GM21390 (cell line): ENCODE results near the gene L3MBTL3.
A peak's percentile ranks its signal among the peaks of the same experiment; 100 is the strongest.

Source experiments
- ATAC-seq: cut with Tn5 transposase; IDR thresholded peaks from one replicate; pipeline ENCODE4 v1.9.1; 2021; ENCODE audit not compliant: unreplicated experiment

L3MBTL3 gene

DNA sequence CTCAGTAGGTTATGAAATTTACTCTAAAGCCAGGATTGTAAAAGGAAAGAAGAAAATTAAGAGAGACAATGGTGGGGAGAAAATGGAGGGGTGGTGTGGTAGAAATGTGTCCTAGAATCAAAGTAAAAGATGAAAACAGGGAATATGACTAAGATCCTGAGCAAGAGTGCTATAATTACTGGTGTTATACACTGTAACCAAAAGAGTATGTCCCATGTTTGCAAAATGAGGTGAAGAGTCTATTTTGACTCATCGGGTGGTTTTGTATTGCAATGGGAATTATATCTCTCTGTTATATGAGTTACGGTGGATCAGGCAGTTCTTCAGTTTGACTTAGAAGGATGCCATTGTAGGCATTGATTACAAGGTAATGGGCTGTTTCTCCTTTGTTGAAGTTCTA, 8.5 kb downstream of the L3MBTL3 start:
- ATAC-seq = no peak

DNA sequence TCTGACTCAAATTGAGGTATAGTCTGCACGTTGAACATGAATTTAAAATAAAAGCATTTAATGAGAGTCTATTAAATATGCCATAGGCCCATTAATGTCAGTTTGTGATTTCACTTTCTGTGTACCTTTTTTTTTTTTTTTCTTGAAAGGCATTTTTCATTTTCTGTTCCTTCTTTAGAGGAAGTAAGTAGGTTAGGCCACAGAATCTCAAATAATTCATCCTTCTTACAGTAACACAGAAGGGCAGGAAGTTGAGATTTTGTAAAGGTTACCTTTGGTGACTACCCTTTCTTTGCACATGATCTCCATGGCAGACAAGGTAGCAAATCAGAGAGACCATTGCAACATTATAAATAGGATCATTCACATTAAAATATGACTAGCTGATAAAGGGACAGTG, 9.6 kb downstream of the L3MBTL3 start:
- peak; percentile 86 for ATAC-seq

GRCh38 chr6:130029163-130029562, 10.8 kb downstream of the L3MBTL3 start:
- ATAC-seq = no peak

- ATAC-seq = no peak
These were observed 14.5 kb downstream of the L3MBTL3 start for GRCh38 chr6:130032758-130033340.

GRCh38 chr6:130033949-130034348, 15.6 kb downstream of the L3MBTL3 start:
- ATAC-seq = no peak

DNA sequence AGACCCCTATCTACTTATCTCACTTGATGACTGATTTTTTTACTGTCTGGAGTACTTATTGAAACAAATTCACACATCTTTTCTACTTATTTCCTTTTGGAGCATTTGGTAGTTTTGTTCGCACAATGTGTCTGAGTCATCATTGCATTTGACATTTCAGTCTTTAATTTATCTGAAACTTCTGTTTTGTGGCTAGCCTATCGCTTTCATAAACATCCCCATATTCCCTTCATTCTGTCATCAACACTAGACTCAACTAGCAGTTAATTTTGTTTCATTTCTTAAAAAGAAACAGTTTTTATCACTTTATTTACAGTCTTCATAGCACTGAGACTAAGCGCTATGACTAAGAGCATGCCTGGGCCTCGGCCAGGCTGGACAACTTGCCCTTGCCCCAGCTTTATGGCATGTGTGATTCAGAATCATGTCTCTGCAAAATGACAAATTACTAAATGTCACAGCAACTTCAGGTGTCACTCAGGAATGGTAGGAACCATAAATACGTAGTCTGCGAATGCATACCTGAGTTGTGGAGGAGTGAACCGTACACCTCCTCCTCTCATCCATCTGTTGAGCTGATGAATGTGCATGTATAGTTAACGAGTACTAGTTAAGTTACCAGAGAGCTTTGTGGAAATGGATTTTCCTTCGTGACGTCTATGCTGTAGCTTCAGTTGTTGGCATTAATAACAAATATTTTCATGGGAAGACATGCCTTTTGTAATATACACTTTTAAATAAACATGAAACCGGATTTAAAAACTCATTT, 16.2 kb downstream of the L3MBTL3 start:
- no peak for ATAC-seq

GRCh38 chr6:130035211-130035610, 16.8 kb downstream of the L3MBTL3 start:
- no peak for ATAC-seq

DNA sequence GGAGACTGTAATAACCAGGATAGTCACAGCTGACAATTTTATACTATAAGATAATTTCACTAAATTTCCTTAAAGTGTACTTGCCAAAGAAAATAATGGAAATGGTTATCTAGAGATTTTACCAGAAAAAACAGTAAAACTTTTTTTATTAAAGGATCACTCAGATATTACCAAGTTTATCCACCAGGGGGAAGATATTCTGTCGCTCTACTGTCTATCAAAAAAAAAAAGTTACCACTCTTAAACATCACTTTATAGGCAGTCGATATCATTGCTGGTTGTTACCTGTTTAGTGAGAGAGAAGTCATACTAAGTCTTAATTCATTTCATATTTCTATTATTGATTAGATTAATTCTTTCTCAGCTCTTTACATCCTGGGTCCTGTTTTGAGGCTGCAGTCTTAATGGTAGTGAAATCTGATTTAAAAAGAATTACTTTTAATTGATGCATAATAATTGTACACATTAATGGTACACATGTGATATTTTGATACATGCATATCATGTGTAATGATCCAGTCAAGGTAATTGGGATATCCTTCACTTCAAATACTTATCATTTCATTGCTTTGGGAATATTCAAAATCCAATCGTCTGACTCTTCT, 18.9 kb downstream of the L3MBTL3 start:
- no peak for ATAC-seq

DNA sequence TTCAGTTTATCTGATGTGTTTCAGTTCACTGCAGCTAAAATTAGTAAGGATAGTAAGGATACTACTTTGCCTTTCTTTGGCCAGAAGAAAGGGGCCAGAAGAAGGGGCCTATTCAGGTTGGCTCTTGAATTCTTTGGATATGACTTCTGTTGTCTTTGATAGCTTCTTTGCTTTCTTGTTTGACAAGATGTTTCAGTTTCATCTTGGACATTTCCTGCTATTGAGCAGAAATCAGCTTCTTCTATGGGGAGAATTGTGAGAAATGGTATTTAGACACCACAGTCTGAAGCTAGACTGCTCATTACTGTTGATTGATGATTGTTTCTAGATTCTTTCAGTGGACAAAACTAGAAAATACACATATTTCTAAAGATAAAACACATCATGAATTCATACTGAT, 23.2 kb downstream of the L3MBTL3 start:
- ATAC-seq = peak; percentile 77

- ATAC-seq = no peak
These were observed 25.0 kb downstream of the L3MBTL3 start for GRCh38 chr6:130043344-130043743.

DNA sequence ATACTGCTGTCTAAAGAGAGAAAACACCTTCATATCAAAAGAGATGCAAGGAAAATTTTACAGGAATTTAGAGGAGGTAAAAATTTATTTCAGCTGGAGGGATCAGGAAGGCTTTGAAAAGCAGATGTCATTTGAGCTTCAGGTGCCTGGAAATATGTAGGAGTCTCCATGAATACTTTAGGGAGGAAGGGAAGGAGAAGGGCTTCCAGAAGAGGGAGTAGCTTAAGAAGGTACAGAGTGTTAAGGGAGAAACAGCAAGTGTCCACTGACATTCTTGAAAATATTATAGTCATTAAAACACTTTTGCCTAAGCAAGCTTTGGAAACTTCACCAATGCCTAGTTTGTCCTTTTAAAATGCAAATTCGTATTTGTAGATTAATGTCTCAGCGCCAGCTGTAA, 27.2 kb downstream of the L3MBTL3 start:
- no peak for ATAC-seq

DNA sequence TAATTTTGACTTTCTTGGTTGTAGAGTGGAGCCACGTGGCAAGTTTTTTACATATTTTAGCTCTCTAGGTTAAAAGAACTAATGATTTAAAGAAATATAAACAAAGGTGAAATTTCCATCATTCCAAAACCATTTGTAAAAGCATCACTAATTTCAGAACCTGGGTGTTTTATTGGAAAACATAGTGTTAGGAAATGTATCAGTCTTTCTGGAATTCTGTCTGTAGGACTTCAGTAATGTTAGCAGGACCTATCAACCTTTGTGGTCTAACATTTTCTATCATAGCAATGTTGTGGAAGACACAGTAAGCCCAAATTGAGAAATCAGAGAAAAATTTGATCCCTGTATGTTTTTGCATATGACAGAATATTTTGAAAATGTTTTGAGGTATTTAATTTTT, 28.3 kb downstream of the L3MBTL3 start:
- ATAC-seq = no peak

DNA sequence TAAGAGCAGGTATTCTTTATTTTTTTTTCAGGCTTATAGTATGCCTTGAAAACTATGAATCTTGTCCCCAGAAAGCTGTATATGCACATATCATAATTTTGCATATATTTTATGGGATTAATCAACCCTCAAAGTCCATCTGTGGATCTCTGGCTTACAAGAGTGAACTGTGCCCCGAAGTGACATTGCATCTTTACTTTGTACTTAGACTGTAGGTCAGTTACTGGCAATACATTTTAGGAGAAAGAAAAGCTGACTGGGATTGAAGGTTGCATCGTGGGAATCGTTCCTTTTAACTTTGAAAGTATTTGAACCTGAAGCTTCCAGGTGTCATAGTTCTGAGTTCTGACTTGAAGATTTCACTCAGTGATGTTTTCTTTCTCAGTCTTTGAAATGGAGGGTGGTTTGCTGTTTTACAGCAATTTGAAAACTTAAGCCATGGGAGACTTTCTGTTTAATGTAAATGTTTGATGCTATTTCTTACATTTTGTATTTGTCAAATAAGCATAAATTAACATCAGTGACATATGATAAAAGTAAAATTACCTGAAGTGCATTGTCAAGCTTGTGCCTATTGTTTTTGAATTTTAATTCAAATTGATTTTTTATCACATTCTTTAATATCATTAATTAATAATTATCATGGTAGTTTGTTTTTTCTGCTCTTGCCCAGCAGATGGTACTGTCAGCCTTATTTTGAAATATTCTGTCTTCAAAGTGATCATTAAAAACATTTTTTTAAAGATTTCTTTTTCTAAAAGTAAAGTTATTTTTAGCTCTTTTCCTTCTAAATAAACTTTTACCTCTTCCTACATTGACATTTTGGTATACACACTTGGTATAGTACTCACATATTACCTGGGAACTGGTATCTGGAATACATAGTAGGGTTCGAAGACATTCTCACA, 29.0 kb downstream of the L3MBTL3 start:
- ATAC-seq = no peak

- ATAC-seq = no peak
These were observed 31.8 kb downstream of the L3MBTL3 start for GRCh38 chr6:130050230-130050629.

GRCh38 chr6:130054725-130055124, 36.3 kb downstream of the L3MBTL3 start:
- ATAC-seq = no peak

DNA sequence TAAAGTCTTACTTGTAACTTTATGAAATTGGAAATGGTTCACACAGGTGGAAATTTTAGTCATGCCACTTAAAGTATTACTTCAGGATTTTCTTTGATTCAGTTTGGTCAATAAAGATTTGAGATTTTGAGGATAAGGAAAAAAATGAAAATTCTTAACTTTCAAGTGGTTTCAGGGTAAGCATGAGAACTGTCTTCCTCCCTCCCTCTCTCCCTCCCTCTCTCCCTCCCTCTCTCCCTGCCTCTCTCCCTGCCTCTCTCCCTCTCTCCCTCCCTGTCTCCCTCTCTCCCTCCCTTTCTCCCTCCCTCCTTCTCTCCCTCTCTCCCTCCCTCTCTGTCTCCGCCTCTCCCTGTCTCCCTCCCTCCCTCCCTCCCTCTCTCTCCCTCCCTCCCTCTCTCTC, 36.9 kb downstream of the L3MBTL3 start:
- no peak for ATAC-seq

DNA sequence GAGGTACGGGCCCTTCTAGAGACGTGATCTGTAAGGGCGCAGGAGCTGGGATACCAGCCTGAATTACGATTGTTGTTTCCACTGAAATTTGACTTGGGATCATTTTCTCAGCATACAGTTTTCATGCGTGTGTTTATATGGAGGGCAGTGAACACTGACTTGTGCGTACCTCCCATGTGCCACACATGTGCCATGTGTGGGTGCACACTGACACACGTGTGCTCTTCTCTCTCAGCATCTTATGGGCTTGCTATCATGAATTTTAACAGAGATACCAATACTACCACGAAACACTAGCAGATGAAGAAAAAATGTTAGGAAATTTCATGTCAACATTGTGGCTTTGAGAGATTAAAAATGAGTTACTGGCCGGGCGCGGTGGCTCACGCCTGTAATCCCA, 39.1 kb downstream of the L3MBTL3 start:
- ATAC-seq = no peak

DNA sequence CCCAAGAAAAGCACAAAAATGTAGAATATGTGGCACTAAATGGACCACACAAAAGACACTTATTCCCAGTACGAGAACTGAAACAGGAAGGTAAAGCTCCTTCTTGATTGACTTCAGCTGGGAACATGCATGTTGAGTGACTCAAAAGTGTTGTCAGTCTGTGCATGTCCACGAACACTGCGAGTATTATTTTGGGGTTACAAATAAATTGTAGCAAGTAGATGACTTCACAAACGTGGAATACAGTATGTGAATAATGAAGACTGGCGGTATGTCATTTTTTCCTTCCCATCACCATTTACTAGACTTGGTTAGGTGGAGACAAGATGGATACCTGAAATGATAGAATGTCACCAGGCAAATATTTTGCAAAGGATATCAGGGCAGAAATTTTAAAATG, 45.4 kb downstream of the L3MBTL3 start:
- ATAC-seq = no peak

DNA sequence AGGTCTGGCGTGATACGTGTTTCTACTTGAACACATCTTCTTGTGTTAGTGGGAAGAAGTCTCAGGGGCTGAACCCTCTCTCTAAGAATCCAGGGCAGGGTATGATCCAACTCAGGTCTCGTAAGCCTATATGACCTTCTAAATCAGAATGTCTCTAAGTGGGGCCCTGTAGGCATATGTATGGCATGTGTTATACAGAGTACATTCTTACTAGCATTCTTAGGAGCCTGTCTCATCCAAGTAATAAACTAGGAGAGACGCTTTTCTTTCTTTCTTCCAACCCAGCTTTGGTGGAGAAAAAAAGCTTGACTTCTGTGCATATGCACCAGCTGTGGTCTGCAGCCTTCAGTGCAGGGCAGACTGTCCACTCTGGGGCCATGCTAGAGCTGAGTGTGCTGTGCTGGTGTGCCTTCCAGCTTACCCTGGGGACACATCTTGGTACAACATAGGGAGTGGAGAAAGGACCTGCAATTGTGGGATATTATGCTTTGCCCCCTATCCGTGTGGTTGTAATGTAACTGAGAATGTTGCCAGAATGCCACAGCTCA, 47.3 kb downstream of the L3MBTL3 start:
- ATAC-seq = no peak

DNA sequence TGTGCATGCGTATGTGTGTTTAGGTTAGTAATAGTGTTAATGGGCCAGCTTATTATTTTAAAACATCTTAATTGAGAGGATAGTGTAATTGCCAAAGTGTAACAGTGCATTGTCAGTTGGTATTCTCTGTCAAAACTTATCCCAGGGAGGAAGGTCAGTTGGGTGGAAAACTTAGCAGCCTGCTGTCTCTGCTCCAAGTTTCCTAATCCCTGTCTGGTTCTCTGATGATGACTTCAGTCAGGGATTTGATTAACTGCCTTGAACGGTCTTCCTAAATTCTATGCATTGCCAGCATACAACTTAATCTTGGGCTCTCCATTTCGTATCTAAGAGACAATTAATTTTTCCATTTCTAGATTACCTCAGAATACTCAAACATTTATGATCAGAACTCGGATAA, 51.1 kb downstream of the L3MBTL3 start:
- no peak for ATAC-seq

DNA sequence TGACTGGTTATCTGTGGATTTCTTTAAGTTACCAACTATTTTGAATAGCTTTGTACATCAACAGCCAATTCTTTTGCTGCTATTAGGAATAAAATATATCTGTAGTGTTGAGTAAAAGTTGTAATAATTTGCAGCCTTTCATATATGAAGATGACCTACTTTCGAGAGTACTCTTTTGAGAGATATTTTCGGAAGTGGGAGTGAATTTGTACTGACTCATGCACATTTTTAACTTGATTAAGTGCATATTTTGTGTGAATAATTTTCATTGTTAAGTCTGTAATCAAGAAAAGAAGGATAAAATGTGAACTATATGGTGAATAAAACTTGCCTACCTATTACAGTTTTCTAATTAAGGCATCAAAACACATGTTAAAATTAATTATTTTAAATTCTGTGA, 51.9 kb downstream of the L3MBTL3 start:
- no peak for ATAC-seq
